Body of pancreas (tissue), 4 donors: ENCODE data around the gene KLHL29. TPM values are rescaled to one million over a fixed set of nuclear protein-coding genes. Genes with fewer than 3 reads are reported as not detected.
A peak's percentile ranks its signal among the peaks of the same experiment; 100 is the strongest.

Experiments used
- ATAC-seq: fragments of 150-250 bp; one replicate; pipeline ENCODE4 v1.9.1; 2016
- DNase-seq, 4 donors: peaks; one replicate each; pipeline ENCODE4 v3.0.0-alpha.2; 2019
- H3K27ac ChIP-seq, 4 donors: fragments of 200-600 bp; sonication (generic); 1 replicate in 3 of 4; 2 replicates in 1 of 4; pipeline versions ENCODE4 v1.5.1 to v1.6.1; 2016 to 2019; ENCODE audit warnings: mild to moderate bottlenecking in 1 of 4, mixed read lengths in 1 of 4, moderate library complexity in 1 of 4
- H3K27me3 ChIP-seq, 2 donors: fragments of 200-600 bp; sonication (generic); one replicate each; pipeline ENCODE4 v1.6.0; 2016; ENCODE audit warnings: mild to moderate bottlenecking in 1 of 2
- H3K36me3 ChIP-seq, 2 donors: fragments of 200-600 bp; sonication (generic); replicated peaks in 1 of 2; 2 replicates each; pipeline ENCODE4 v1.5.1; 2016; ENCODE audit warnings: low read depth in 2 of 2; ENCODE audit not compliant: insufficient read depth in 1 of 2
- H3K4me1 ChIP-seq: fragments of 200-600 bp; sonication (generic); one replicate; pipeline ENCODE4 v1.6.0; 2016
- H3K4me3 ChIP-seq, 2 donors: fragments of 200-600 bp; sonication (generic); 1 replicate in 1 of 2; 2 replicates in 1 of 2; pipeline ENCODE4 v1.5.1; 2016 to 2019
- H3K9me3 ChIP-seq, 3 donors: fragments of 200-600 bp; sonication (generic); 1 replicate in 2 of 3; 2 replicates in 1 of 3; pipeline ENCODE4 v1.5.1; 2016
- CTCF ChIP-seq, 7 experiments: fragments of 450-650 bp in 4 of 7; fragments of 200-600 bp in 3 of 7; sonication (generic) in 3 of 7; IDR thresholded peaks; one replicate each; pipeline ENCODE4 v1.5.1; 2016 to 2019; ENCODE audit warnings: antibody characterized with exemption in 7 of 7
- POLR2A ChIP-seq, 3 donors: fragments of 450-650 bp; IDR thresholded peaks; one replicate each; pipeline ENCODE4 v1.6.1; 2016; ENCODE audit warnings: antibody characterized with exemption in 3 of 3, mild to moderate bottlenecking in 2 of 3
- WGBS, 2 donors: methylation state at CpG; one replicate each; pipeline ENCODE4 v1.1.5; 2017; 5-methylcytosine and 5-hydroxymethylcytosine counted together
- intact Hi-C: fragments of 100-400 bp; cut with DNase I; formaldehyde crosslinking; loops from one replicate; pipeline ENCODE4 v1.15.1; 2023
- total RNA-seq, 2 donors: library from RNA; depleted of rRNA; stranded (reverse); fragments of >200 nt; gene quantifications; one replicate each; pipeline ENCODE4 v1.1.0, GENCODE V29; 2016

The KLHL29 gene
- total RNA-seq, 2 donors from 2014 or later: 4.0 to 4.4 TPM

DNA sequence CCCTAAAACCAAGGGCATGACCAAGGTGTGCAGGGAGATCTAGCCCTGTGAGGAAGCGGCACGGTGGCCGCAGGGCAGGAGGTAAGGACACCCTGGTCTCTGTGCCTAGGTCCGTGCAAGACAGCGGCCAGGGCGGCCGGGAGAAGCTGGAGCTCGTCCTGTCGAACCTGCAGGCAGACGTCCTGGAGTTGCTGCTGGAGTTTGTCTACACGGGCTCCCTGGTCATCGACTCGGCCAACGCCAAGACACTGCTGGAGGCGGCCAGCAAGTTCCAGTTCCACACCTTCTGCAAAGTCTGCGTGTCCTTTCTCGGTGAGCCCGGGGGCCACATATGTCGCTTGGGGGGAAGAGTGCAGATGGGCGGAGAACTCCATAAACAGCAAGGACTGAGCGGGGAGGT lies 306.6 kb downstream of the KLHL29 start:
- Histone ChIP-seq H3K27ac (no peak overlapping the region), H3K9me3 (no peaks in the 10 kb centered on the region), H3K4me3 (no peak overlapping the region), H3K4me1 (no peaks in the 10 kb centered on the region), H3K27me3 (no peaks in the 10 kb centered on the region), H3K36me3 (no peaks in the 10 kb centered on the region)
- DNase-seq (peak in 1 of 4 donors; percentile 10), ATAC-seq (no peak)
- 90 to 94% methylated on average over 11 to 21 of the region's 21 CpGs for WGBS, 2 donors
- TF ChIP-seq CTCF (IDR thresholded peaks at IDR 0.05) (no peak), POLR2A (IDR thresholded peaks at IDR 0.05) (no peak)
- intact Hi-C loops: no loop called here

GRCh38 chr2:23692263-23692662 lies 307.3 kb downstream of the KLHL29 start:
- intact Hi-C loops: no loop called here
- no peak for TF ChIP-seq CTCF (IDR thresholded peaks at IDR 0.05)
- no peak for TF ChIP-seq POLR2A (IDR thresholded peaks at IDR 0.05)
- no peaks in the 10 kb centered on the region for H3K27me3 ChIP-seq
- no peaks in the 10 kb centered on the region for H3K4me1 ChIP-seq
- ATAC-seq: no peak
- WGBS, 2 donors: 89 to 94% methylated on average over 14 of the region's 14 CpGs
- no peaks in the 10 kb centered on the region for H3K36me3 ChIP-seq
- H3K27ac ChIP-seq: no peak overlapping the region
- no peak overlapping the region for H3K4me3 ChIP-seq
- DNase-seq: peak in 1 of 4 donors; percentile 6
- no peaks in the 10 kb centered on the region for H3K9me3 ChIP-seq

DNA sequence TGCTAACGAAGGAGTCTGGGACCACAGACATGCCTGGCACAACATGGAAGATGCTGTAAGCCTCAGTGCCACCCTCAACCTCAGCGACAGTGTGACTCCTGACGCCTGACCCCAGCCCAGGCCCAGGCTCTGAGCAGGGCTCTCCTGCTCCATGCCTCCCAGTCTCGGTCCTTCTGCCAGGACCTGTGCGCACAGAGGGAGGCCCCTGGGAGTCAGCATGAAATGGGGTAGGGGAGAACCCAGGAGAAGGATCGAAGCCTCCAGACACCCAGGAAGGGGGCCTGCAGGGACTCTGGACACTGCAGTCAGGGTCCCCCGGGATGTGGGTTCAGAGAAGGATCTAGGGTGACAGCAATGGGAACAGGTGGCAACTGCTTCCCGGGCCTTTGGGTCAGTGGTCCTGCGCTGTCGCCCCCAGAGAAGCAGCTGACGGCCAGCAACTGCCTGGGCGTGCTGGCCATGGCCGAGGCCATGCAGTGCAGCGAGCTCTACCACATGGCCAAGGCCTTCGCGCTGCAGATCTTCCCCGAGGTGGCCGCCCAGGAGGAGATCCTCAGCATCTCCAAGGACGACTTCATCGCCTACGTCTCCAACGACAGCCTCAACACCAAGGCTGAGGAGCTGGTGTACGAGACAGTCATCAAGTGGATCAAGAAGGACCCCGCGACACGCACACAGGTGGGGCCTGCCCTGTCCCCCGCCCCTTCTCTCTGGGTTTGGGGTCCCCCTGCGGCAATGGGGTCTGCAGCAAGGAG lies 308.0 kb downstream of the KLHL29 start:
- no peaks in the 10 kb centered on the region for H3K9me3 ChIP-seq
- no peaks in the 10 kb centered on the region for H3K36me3 ChIP-seq
- H3K4me1 ChIP-seq: no peaks in the 10 kb centered on the region
- no peak overlapping the region for H3K4me3 ChIP-seq
- WGBS, 2 donors: 89 to 94% methylated on average over 11 to 28 of the region's 28 CpGs
- TF ChIP-seq POLR2A (IDR thresholded peaks at IDR 0.05): no peak
- TF ChIP-seq CTCF (IDR thresholded peaks at IDR 0.05): no peak
- H3K27ac ChIP-seq: no peak overlapping the region
- no peaks in the 10 kb centered on the region for H3K27me3 ChIP-seq
- DNase-seq: no peak
- no peak for ATAC-seq
- intact Hi-C loops: no loop called here

- intact Hi-C loops: no loop called here
- ATAC-seq (no peak), DNase-seq (no peak)
- Histone ChIP-seq H3K36me3 (no peaks in the 10 kb centered on the region), H3K27ac (no peak overlapping the region), H3K4me3 (no peak overlapping the region), H3K9me3 (no peaks in the 10 kb centered on the region), H3K4me1 (no peaks in the 10 kb centered on the region), H3K27me3 (no peaks in the 10 kb centered on the region)
- WGBS, 2 donors: 91 to 94% methylated on average over 5 of the region's 5 CpGs
- TF ChIP-seq POLR2A (IDR thresholded peaks at IDR 0.05) (no peak), CTCF (IDR thresholded peaks at IDR 0.05) (no peak)
Observed at GRCh38 chr2:23693606-23693951, 308.6 kb downstream of the KLHL29 start.
